ENCODE measurements around the gene GNRH2.

DNA sequence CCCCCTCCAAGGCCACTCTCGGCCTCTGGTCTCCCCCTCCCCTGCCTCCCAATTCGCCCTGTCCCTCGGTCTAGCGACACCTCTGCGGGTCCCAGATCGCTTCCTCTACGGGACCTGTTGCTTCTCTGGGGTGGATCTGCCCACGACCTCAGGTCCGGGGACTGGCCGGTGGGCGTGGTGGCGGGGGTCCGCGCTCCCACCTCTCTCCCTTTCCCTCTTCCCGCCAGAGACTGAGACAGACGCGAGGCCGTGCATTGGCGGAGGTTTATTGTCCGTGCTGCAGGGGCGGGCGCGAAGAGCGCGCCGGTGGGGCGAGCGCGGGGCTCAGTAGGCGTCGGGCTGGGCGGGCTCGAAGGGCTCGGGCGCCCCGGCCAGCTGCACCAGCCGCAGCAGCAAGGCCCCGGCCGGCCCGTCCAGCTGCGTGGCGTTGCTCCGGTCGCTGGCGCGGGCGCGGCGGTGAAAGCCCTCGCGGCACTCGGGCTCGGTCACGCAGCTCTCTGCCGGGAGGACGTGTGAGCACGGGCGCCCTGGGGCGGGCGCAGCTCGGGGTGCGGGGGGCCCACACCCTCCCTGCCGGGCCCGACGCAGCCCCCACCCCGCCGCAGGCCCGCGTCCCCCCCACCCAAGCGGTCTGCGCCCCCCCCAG lies 39.0 kb downstream of the GNRH2 start:
- TF ChIP-seq, protein P1, sequence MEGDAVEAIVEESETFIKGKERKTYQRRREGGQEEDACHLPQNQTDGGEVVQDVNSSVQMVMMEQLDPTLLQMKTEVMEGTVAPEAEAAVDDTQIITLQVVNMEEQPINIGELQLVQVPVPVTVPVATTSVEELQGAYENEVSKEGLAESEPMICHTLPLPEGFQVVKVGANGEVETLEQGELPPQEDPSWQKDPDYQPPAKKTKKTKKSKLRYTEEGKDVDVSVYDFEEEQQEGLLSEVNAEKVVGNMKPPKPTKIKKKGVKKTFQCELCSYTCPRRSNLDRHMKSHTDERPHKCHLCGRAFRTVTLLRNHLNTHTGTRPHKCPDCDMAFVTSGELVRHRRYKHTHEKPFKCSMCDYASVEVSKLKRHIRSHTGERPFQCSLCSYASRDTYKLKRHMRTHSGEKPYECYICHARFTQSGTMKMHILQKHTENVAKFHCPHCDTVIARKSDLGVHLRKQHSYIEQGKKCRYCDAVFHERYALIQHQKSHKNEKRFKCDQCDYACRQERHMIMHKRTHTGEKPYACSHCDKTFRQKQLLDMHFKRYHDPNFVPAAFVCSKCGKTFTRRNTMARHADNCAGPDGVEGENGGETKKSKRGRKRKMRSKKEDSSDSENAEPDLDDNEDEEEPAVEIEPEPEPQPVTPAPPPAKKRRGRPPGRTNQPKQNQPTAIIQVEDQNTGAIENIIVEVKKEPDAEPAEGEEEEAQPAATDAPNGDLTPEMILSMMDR (IDR thresholded peaks at IDR 0.05), result no peak
- no peak for TF ChIP-seq POLR2A (IDR thresholded peaks at IDR 0.05)

Data from testis (tissue), 2 donors.